Measurements from ENCODE around the gene BICC1. TPM values are rescaled to one million over a fixed set of nuclear protein-coding genes. Genes with fewer than 3 reads are reported as not detected.

Gene BICC1
- total and polyA plus RNA-seq, 2 donors (not counting 3 experiments of a cell fraction or from before 2014, with no cell fraction given), result 0.06 to 0.29 TPM

DNA sequence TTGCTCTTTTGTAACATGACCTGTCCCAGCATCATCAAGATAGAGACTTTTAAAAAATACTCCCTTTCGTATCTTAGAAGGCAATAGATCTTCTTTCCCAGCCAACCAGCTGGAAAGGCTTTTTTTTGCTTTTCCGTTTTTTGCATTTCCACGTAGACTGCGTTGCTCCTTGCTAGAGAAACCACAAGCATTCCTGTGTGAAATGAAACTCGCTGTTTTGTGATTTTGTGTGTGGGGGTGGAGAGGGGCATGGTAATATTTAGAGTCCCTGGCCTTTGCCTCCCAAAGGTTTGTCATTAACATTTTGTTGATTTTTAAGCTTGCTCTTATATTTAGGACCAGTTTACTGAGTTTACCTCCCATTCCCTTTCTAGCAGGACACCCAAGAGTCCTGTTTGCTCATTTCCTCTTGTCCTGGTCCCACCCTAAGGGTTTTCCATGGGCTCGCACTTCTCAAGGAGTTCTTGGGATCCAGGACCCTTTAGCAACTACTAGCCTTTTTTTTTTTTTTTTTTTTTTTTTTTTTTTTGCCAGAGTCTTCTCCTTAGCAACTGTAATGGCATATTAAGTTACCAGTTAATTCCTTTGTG lies 243.6 kb downstream of the BICC1 start:
- no TSS peak for BruUV-seq (replicated peaks)
- Histone ChIP-seq H4K20me1 (replicated peaks; ENCODE audit: control insufficient read depth, extremely low read depth, insufficient read depth, low read length) (no peaks in the 10 kb centered on the region), H3K4me1 (ENCODE audit: control insufficient read depth, extremely low read depth, insufficient read depth, low read length) (no peaks in the 10 kb centered on the region), H3K79me2 (ENCODE audit: control insufficient read depth, insufficient read depth, low read length) (no peaks in the 10 kb centered on the region), H2AFZ (ENCODE audit: low read depth, low read length) (no peak overlapping the region), H3K4me2 (ENCODE audit: insufficient read depth, low read length) (no peak overlapping the region), H3K27me3 (ENCODE audit: control insufficient read depth in 2 of 2, insufficient read depth in 2 of 2, low read length in 2 of 2) (no peaks in the 10 kb centered on the region), H3K9ac (replicated peaks; ENCODE audit: extremely low read depth, insufficient read depth, low read length) (no peak overlapping the region), H3K9me1 (replicated peaks; ENCODE audit: control insufficient read depth, extremely low read depth, insufficient read depth, low read length) (no peaks in the 10 kb centered on the region), H3K27ac (ENCODE audit: insufficient read depth, low read depth, low read length) (no peak overlapping the region), H3K4me3 (replicated peaks in 1 of 3; ENCODE audit: insufficient read depth in 1 of 3, low read depth in 1 of 3, low read length in 3 of 3) (no peak overlapping the region), H3K36me3 (ENCODE audit: control insufficient read depth in 2 of 2, extremely low read depth in 1 of 2, insufficient read depth in 2 of 2, low read length in 2 of 2) (no peaks in the 10 kb centered on the region), H3K9me3 (replicated peaks; ENCODE audit: control insufficient read depth, insufficient read depth, low read length) (no peaks in the 10 kb centered on the region)
- intact Hi-C loops (cut with micrococcal nuclease) (no loop called here), dilution Hi-C loops (cut with MboI; ENCODE audit: extremely low pct_ligation_motif_present, low sequenced_read_pairs) (no loop called here)
- POLR2A ChIA-PET, result no interaction called here
- TF ChIP-seq, protein P1, sequence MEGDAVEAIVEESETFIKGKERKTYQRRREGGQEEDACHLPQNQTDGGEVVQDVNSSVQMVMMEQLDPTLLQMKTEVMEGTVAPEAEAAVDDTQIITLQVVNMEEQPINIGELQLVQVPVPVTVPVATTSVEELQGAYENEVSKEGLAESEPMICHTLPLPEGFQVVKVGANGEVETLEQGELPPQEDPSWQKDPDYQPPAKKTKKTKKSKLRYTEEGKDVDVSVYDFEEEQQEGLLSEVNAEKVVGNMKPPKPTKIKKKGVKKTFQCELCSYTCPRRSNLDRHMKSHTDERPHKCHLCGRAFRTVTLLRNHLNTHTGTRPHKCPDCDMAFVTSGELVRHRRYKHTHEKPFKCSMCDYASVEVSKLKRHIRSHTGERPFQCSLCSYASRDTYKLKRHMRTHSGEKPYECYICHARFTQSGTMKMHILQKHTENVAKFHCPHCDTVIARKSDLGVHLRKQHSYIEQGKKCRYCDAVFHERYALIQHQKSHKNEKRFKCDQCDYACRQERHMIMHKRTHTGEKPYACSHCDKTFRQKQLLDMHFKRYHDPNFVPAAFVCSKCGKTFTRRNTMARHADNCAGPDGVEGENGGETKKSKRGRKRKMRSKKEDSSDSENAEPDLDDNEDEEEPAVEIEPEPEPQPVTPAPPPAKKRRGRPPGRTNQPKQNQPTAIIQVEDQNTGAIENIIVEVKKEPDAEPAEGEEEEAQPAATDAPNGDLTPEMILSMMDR (IDR thresholded peaks at IDR 0.05; ENCODE audit: extremely low read depth in 1 of 2, insufficient read depth in 1 of 2, low read depth in 1 of 2, low read length in 2 of 2), result no peak
- TF ChIP-seq GATA2 (IDR thresholded peaks at IDR 0.05; ENCODE audit: insufficient read depth, insufficient read length, low read depth, low read length), result no peak
- no peak for TF ChIP-seq POLR2AphosphoS5 (IDR thresholded peaks at IDR 0.05; ENCODE audit: insufficient read depth, low read depth, low read length)
- TF ChIP-seq JUN (IDR thresholded peaks at IDR 0.05; ENCODE audit: borderline replicate concordance, insufficient read depth, insufficient read length, low read depth), result no peak
- no peak for TF ChIP-seq FOS (IDR thresholded peaks at IDR 0.05; ENCODE audit: borderline replicate concordance, insufficient read depth, low read length)
- no peak for TF ChIP-seq POLR2A (IDR thresholded peaks at IDR 0.05; ENCODE audit: low read depth, low read length)
- no peak for TF ChIP-seq EZH2 (IDR thresholded peaks at IDR 0.05; ENCODE audit: borderline replicate concordance, low read depth, low read length, severe bottlenecking)
- no peak for TF ChIP-seq MYC (IDR thresholded peaks at IDR 0.05; ENCODE audit: low read depth, low read length)
- TF ChIP-seq, protein P2, sequence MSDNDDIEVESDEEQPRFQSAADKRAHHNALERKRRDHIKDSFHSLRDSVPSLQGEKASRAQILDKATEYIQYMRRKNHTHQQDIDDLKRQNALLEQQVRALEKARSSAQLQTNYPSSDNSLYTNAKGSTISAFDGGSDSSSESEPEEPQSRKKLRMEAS (IDR thresholded peaks at IDR 0.05; ENCODE audit: insufficient read depth, insufficient read length), result no peak
- DNase-seq (ENCODE audit: low read depth, low spot score) (no peak), FAIRE-seq (no peak)
- CTCF ChIA-PET, result no interaction called here
